Measurements from ENCODE around the gene DMXL2. TPM values are rescaled to one million over a fixed set of nuclear protein-coding genes. Genes with fewer than 3 reads are reported as not detected.
A peak's percentile ranks its signal among the peaks of the same experiment; 100 is the strongest.
"Not testable (repeated sequence)": the region's sequence is repeated elsewhere in the genome, so short reads cannot be mapped to it uniquely, and the experiment has no call there.

DMXL2 gene
- total RNA-seq, 1 donor from 2014 or later = 68.3 TPM

- H3K4me1 ChIP-seq = no peaks in the 10 kb centered on the region
- ATAC-seq (peak; percentile 9 to 33), DNase-seq (no peak)
- intact Hi-C loops (cut with DNase I) = no loop called here
- no peaks in the 10 kb centered on the region for H3K27me3 ChIP-seq (ENCODE audit: low read depth)
- H3K36me3 ChIP-seq = peaks cover 4% of the 10 kb centered on the region
- no peak for TF ChIP-seq CTCF (IDR thresholded peaks at IDR 0.05)
- H3K27ac ChIP-seq = no peak overlapping the region
- no peak overlapping the region for H3K4me3 ChIP-seq
- no peaks in the 10 kb centered on the region for H3K9me3 ChIP-seq
These were observed 179.2 kb downstream of the DMXL2 start for GRCh38 chr15:51443282-51443914.

GRCh38 chr15:51438526-51438925, 184.0 kb downstream of the DMXL2 start:
- no peak for DNase-seq
- no peak for TF ChIP-seq CTCF (IDR thresholded peaks at IDR 0.05)

GRCh38 chr15:51425517-51426040, 197.0 kb downstream of the DMXL2 start:
- Histone ChIP-seq H3K36me3 (no peaks in the 10 kb centered on the region), H3K9me3 (no peaks in the 10 kb centered on the region), H3K4me1 (no peaks in the 10 kb centered on the region), H3K27ac (no peak overlapping the region), H3K4me3 (no peak overlapping the region), H3K27me3 (ENCODE audit: low read depth) (no peaks in the 10 kb centered on the region)
- intact Hi-C loops (cut with DNase I) = no loop called here
- no peak for TF ChIP-seq CTCF (IDR thresholded peaks at IDR 0.05)
- no peak for DNase-seq
- no peak for ATAC-seq

More at GRCh38 chr15:51438526-51438925, 184.0 kb downstream of the DMXL2 start:
- no peaks in the 10 kb centered on the region for H3K4me1 ChIP-seq
- intact Hi-C loops (cut with DNase I) = no loop called here
- H3K9me3 ChIP-seq = no peaks in the 10 kb centered on the region
- no peaks in the 10 kb centered on the region for H3K27me3 ChIP-seq (ENCODE audit: low read depth)
- H3K4me3 ChIP-seq = no peak overlapping the region
- no peak overlapping the region for H3K27ac ChIP-seq
- H3K36me3 ChIP-seq = no peaks in the 10 kb centered on the region
- ATAC-seq = no peak

- H3K36me3 ChIP-seq = no peaks in the 10 kb centered on the region
These were observed 197.8 kb downstream of the DMXL2 start for GRCh38 chr15:51424780-51425179.

GRCh38 chr15:51423040-51423439, 199.5 kb downstream of the DMXL2 start:
- H3K27ac ChIP-seq; H3K36me3 ChIP-seq; H3K4me3 ChIP-seq; ATAC-seq; H3K27me3 ChIP-seq (ENCODE audit: low read depth); H3K9me3 ChIP-seq; H3K4me1 ChIP-seq; intact Hi-C loops (cut with DNase I); DNase-seq: not testable (repeated sequence)

More at GRCh38 chr15:51424780-51425179, 197.8 kb downstream of the DMXL2 start:
- H3K9me3 ChIP-seq = no peaks in the 10 kb centered on the region
- no peak overlapping the region for H3K27ac ChIP-seq
- ATAC-seq = no peak
- H3K27me3 ChIP-seq (ENCODE audit: low read depth) = no peaks in the 10 kb centered on the region
- DNase-seq = no peak
- TF ChIP-seq CTCF (IDR thresholded peaks at IDR 0.05) = no peak
- H3K4me3 ChIP-seq = no peak overlapping the region
- intact Hi-C loops (cut with DNase I) = no loop called here
- H3K4me1 ChIP-seq = no peaks in the 10 kb centered on the region

- Histone ChIP-seq H3K36me3 (no peaks in the 10 kb centered on the region), H3K4me1 (no peaks in the 10 kb centered on the region), H3K9me3 (no peaks in the 10 kb centered on the region), H3K27ac (no peak overlapping the region), H3K4me3 (no peak overlapping the region), H3K27me3 (ENCODE audit: low read depth) (no peaks in the 10 kb centered on the region)
- intact Hi-C loops (cut with DNase I) = no loop called here
- no peak for TF ChIP-seq CTCF (IDR thresholded peaks at IDR 0.05)
- DNase-seq (no peak), ATAC-seq (no peak)
These were observed 206.4 kb downstream of the DMXL2 start for GRCh38 chr15:51416129-51416528.

Data from lower lobe of right lung (tissue), 2 donors.